Loucy (cell line): ENCODE results near the gene CDR2.

ENCODE experiments used
- EZH2phosphoT487 ChIP-seq: fragments of 200-600 bp; IDR thresholded peaks from 2 replicates; pipeline ENCODE4 v1.6.1; 2018; ENCODE audit warnings: antibody characterized with exemption, mild to moderate bottlenecking, moderate library complexity, borderline replicate concordance
- TF ChIP-seq, protein P1 (sequence below): fragments of 200-600 bp; sonication (generic); conservative IDR thresholded peaks from 2 replicates; pipeline ENCODE4 v1.5.1; 2014; ENCODE audit warnings: mild to moderate bottlenecking, antibody characterized with exemption, low read length

DNA sequence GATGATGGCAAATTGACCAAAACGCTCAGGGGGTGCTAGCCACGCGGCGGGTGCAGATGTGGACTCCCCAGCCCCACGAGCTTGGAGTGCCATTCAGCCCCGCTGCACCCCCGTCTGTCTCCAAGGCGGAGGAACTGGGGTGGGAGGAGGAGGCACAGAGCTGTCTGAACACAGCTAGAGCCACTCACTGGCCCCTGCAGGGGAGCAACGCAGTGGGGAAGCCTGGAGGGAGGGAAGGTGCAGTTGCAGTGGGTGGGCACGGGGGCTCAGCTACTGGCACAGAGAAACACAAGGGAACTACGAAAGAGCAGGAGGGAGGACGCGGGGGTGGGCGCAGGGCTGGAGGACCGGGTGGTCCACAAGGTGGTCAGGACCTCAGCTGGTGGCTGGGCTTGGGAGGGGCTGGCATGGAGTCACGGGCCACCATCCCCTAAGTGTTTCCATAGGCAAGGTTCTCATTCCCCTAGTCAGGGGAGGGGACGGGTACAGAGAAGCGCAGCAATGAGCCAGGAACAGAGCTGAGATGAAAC, 46.3 kb upstream of the CDR2 start:
- TF ChIP-seq, protein P1, sequence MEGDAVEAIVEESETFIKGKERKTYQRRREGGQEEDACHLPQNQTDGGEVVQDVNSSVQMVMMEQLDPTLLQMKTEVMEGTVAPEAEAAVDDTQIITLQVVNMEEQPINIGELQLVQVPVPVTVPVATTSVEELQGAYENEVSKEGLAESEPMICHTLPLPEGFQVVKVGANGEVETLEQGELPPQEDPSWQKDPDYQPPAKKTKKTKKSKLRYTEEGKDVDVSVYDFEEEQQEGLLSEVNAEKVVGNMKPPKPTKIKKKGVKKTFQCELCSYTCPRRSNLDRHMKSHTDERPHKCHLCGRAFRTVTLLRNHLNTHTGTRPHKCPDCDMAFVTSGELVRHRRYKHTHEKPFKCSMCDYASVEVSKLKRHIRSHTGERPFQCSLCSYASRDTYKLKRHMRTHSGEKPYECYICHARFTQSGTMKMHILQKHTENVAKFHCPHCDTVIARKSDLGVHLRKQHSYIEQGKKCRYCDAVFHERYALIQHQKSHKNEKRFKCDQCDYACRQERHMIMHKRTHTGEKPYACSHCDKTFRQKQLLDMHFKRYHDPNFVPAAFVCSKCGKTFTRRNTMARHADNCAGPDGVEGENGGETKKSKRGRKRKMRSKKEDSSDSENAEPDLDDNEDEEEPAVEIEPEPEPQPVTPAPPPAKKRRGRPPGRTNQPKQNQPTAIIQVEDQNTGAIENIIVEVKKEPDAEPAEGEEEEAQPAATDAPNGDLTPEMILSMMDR = no peak
- no peak for TF ChIP-seq EZH2phosphoT487
